ENCODE results near the gene GHRL. TPM values are rescaled to one million over a fixed set of nuclear protein-coding genes. Genes with fewer than 3 reads are reported as not detected.

Gene GHRL
- polyA plus RNA-seq, 4 donors, result 2.8 to 21.9 (median 14.5) TPM

- H3K4me1 ChIP-seq (ENCODE audit: control insufficient read depth in 3 of 3, insufficient read depth in 2 of 3, low read depth in 1 of 3, low read length in 2 of 3), result no peaks in the 10 kb centered on the region
- no peak for FAIRE-seq
- WGBS, 3 donors, result 86 to 96% (median 94%) methylated on average over 6 of the region's 6 CpGs
Observed at GRCh38 chr3:10260211-10260701, 32.5 kb downstream of the GHRL start.

GRCh38 chr3:10259798-10260197, 32.9 kb downstream of the GHRL start:
- no peaks in the 10 kb centered on the region for H3K27me3 ChIP-seq (ENCODE audit: control insufficient read depth in 3 of 3, insufficient read depth in 3 of 3, low read length in 3 of 3)
- no peak for DNase-seq
- no peaks in the 10 kb centered on the region for H3K9me3 ChIP-seq (ENCODE audit: control insufficient read depth in 2 of 2, insufficient read depth in 1 of 2, low read depth in 1 of 2, low read length in 1 of 2)
- peaks cover 0 to 2% (median 0%) of the 10 kb centered on the region in 3 donors for H3K4me1 ChIP-seq (ENCODE audit: control insufficient read depth in 3 of 3, insufficient read depth in 2 of 3, low read depth in 1 of 3, low read length in 2 of 3)
- FAIRE-seq, result no peak
- no peak overlapping the region for H3K27ac ChIP-seq (ENCODE audit: low read depth in 1 of 3, low read length in 2 of 3)
- no peak overlapping the region for H3K4me3 ChIP-seq (ENCODE audit: low read depth in 1 of 3, low read length in 3 of 3)
- peaks cover 10 to 70% (median 13%) of the 10 kb centered on the region in 3 donors for H3K36me3 ChIP-seq (ENCODE audit: control insufficient read depth in 3 of 3, insufficient read depth in 2 of 3, low read depth in 1 of 3, low read length in 3 of 3)
- WGBS, 3 donors, result 79 to 89% (median 83%) methylated on average over 4 of the region's 4 CpGs

More at GRCh38 chr3:10260211-10260701, 32.5 kb downstream of the GHRL start:
- peaks cover 10 to 66% (median 13%) of the 10 kb centered on the region in 3 donors for H3K36me3 ChIP-seq (ENCODE audit: control insufficient read depth in 3 of 3, insufficient read depth in 2 of 3, low read depth in 1 of 3, low read length in 3 of 3)
- no peaks in the 10 kb centered on the region for H3K9me3 ChIP-seq (ENCODE audit: control insufficient read depth in 2 of 2, insufficient read depth in 1 of 2, low read depth in 1 of 2, low read length in 1 of 2)
- H3K27me3 ChIP-seq (ENCODE audit: control insufficient read depth in 3 of 3, insufficient read depth in 3 of 3, low read length in 3 of 3), result no peaks in the 10 kb centered on the region
- H3K4me3 ChIP-seq (ENCODE audit: low read depth in 1 of 3, low read length in 3 of 3), result no peak overlapping the region
- no peak overlapping the region for H3K27ac ChIP-seq (ENCODE audit: low read depth in 1 of 3, low read length in 2 of 3)
- no peak for DNase-seq

DNA sequence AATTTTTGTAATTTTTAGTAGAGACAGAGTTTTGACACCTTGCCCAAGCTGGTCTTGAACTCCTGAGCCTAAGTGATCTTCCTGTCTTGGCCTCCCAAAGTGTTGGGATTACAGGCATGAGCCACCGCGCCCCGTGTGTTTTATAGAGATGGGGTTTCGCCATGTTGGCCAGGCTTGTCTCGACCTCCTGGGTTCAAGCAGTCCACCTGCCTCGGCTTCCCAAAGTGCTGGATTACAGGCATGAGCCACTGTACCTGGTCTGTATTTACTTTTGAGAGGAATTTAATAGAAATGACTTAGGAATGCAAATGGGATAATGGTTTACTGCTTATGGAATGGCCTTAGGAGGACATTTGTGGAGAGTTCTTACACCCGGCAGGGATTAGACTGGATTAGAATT, 33.7 kb downstream of the GHRL start:
- Histone ChIP-seq H3K9me3 (ENCODE audit: control insufficient read depth in 2 of 2, insufficient read depth in 1 of 2, low read depth in 1 of 2, low read length in 1 of 2) (no peaks in the 10 kb centered on the region), H3K4me3 (ENCODE audit: low read depth in 1 of 3, low read length in 3 of 3) (no peak overlapping the region), H3K36me3 (ENCODE audit: control insufficient read depth in 3 of 3, insufficient read depth in 2 of 3, low read depth in 1 of 3, low read length in 3 of 3) (peaks cover 10 to 70% (median 15%) of the 10 kb centered on the region in 3 donors), H3K4me1 (ENCODE audit: control insufficient read depth in 3 of 3, insufficient read depth in 2 of 3, low read depth in 1 of 3, low read length in 2 of 3) (peaks cover 0 to 2% (median 0%) of the 10 kb centered on the region in 3 donors), H3K27me3 (ENCODE audit: control insufficient read depth in 3 of 3, insufficient read depth in 3 of 3, low read length in 3 of 3) (no peaks in the 10 kb centered on the region), H3K27ac (ENCODE audit: low read depth in 1 of 3, low read length in 2 of 3) (no peak overlapping the region)
- no peak for DNase-seq
- 87 to 98% (median 97%) methylated on average over 7 of the region's 7 CpGs for WGBS, 3 donors
- FAIRE-seq, result no peak

DNA sequence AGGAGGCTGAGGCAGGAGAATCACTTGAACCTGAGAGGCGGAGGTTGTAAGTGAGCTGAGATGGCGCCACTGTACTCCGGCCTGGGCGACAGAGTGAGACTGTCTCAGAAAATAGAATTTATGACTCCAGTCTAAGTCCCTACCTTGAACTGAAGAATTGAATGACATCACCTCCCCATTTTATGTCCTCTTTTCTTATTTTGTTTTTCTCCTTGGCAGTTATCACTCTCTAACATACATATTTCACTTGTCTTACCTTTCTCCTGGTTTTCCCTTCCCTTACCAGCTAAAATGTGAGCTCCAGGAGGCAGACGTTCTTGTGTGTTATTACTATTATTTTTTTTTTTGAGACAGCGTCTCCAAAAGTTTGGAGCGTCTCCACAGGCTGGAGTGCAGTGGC, 36.9 kb downstream of the GHRL start:
- no peaks in the 10 kb centered on the region for H3K27me3 ChIP-seq (ENCODE audit: control insufficient read depth in 3 of 3, insufficient read depth in 3 of 3, low read length in 3 of 3)
- no peaks in the 10 kb centered on the region for H3K9me3 ChIP-seq (ENCODE audit: control insufficient read depth in 2 of 2, insufficient read depth in 1 of 2, low read depth in 1 of 2, low read length in 1 of 2)
- H3K4me3 ChIP-seq (ENCODE audit: low read depth in 1 of 3, low read length in 3 of 3), result no peak overlapping the region
- H3K27ac ChIP-seq (ENCODE audit: low read depth in 1 of 3, low read length in 2 of 3), result no peak overlapping the region
- H3K36me3 ChIP-seq (ENCODE audit: control insufficient read depth in 3 of 3, insufficient read depth in 2 of 3, low read depth in 1 of 3, low read length in 3 of 3), result peaks cover 6 to 72% (median 13%) of the 10 kb centered on the region in 3 donors
- DNase-seq (no peak), FAIRE-seq (no peak)
- H3K4me1 ChIP-seq (ENCODE audit: control insufficient read depth in 3 of 3, insufficient read depth in 2 of 3, low read depth in 1 of 3, low read length in 2 of 3), result peaks cover 0 to 3% (median 3%) of the 10 kb centered on the region in 3 donors
- 94 to 97% (median 96%) methylated on average over 7 of the region's 7 CpGs for WGBS, 3 donors

DNA sequence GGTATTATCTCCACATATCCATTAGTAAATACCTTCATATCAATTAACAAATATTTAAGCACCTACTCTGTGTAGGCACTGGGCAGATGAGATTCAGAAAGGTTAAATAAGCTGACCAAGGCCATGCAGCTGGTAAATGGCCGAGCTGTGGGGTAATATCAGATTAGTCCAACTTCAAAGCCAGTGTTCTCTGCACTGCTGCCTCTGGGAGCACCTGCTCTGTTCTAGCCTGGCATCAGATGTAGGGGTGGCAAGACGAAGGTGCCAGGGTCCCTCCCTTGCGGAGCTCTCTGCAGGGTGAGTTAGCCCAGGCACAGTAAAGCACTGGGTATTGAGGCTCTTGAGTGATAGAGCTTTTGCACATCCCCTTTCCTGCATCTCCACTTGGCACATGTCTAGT, 39.0 kb downstream of the GHRL start:
- DNase-seq (no peak), FAIRE-seq (no peak)
- no peaks in the 10 kb centered on the region for H3K9me3 ChIP-seq (ENCODE audit: control insufficient read depth in 2 of 2, insufficient read depth in 1 of 2, low read depth in 1 of 2, low read length in 1 of 2)
- H3K36me3 ChIP-seq (ENCODE audit: control insufficient read depth in 3 of 3, insufficient read depth in 2 of 3, low read depth in 1 of 3, low read length in 3 of 3), result peaks cover 7 to 55% (median 10%) of the 10 kb centered on the region in 3 donors
- WGBS, 3 donors, result 58 to 93% (median 88%) methylated on average over 3 of the region's 3 CpGs
- no peak overlapping the region for H3K4me3 ChIP-seq (ENCODE audit: low read depth in 1 of 3, low read length in 3 of 3)
- H3K27me3 ChIP-seq (ENCODE audit: control insufficient read depth in 3 of 3, insufficient read depth in 3 of 3, low read length in 3 of 3), result no peaks in the 10 kb centered on the region
- no peak overlapping the region for H3K27ac ChIP-seq (ENCODE audit: low read depth in 1 of 3, low read length in 2 of 3)
- peaks cover 0 to 9% (median 3%) of the 10 kb centered on the region in 3 donors for H3K4me1 ChIP-seq (ENCODE audit: control insufficient read depth in 3 of 3, insufficient read depth in 2 of 3, low read depth in 1 of 3, low read length in 2 of 3)

DNA sequence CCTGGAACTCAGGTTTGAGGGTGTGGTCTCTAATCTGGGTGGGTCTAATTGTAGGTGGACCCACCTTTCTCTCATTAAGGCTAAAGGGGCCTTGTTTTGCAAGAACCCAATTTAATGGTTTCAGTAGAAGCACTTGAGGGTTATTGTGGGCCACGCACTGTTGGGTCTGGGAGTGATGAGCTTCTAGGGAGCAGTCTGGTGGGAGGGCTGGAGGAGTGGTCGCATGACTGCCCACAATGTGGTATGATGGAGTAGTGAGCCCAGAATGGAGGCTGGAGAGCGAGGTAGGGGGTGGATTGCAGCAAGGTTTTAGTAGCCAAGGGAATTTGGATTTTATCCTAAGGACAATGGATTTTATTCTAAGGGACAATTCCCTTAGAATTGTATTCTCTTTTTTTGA, 41.7 kb downstream of the GHRL start:
- no peak overlapping the region for H3K27ac ChIP-seq (ENCODE audit: low read depth in 1 of 3, low read length in 2 of 3)
- no peak overlapping the region for H3K4me3 ChIP-seq (ENCODE audit: low read depth in 1 of 3, low read length in 3 of 3)
- WGBS, 3 donors, result 89 to 92% (median 90%) methylated on average over 3 of the region's 3 CpGs

DNA sequence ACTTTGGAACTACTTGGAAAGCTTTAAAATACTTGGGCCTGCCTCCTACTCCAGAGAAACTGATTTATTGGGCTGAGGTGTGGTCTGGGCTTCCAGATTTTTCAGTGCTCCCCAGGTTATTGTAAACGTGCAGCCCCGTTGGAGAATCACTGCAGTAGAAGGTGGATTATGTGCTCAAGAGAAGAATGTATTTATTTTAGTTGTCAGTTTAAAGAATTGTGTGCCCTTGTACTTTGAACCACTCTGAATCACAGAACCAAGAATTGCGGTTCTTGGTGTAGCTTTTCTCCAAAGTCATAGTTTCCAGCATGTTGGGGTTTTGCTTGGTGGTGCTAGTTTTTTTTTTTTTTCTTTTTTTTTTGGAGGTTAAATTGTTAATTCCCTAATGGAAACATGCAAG, 42.9 kb downstream of the GHRL start:
- WGBS, 3 donors, result 2 to 13% (median 5%) methylated on average over 3 of the region's 3 CpGs
- peaks cover 0 to 11% (median 6%) of the 10 kb centered on the region in 3 donors for H3K4me1 ChIP-seq (ENCODE audit: control insufficient read depth in 3 of 3, insufficient read depth in 2 of 3, low read depth in 1 of 3, low read length in 2 of 3)
- H3K4me3 ChIP-seq (ENCODE audit: low read depth in 1 of 3, low read length in 3 of 3), result peak overlapping the region in 2 of 3 donors; percentile 75 to 79
- FAIRE-seq, result no peak
- peak; percentile 23 to 45 for DNase-seq
- peaks cover 3 to 31% (median 7%) of the 10 kb centered on the region in 3 donors for H3K36me3 ChIP-seq (ENCODE audit: control insufficient read depth in 3 of 3, insufficient read depth in 2 of 3, low read depth in 1 of 3, low read length in 3 of 3)
- peak overlapping the region in 1 of 3 donors; percentile 80 for H3K27ac ChIP-seq (ENCODE audit: low read depth in 1 of 3, low read length in 2 of 3)
- H3K27me3 ChIP-seq (ENCODE audit: control insufficient read depth in 3 of 3, insufficient read depth in 3 of 3, low read length in 3 of 3), result no peaks in the 10 kb centered on the region
- H3K9me3 ChIP-seq (ENCODE audit: control insufficient read depth in 2 of 2, insufficient read depth in 1 of 2, low read depth in 1 of 2, low read length in 1 of 2), result peaks cover 0 to 14% of the 10 kb centered on the region in 2 donors

More for the DNA sequence above, 41.7 kb downstream of the GHRL start:
- DNase-seq (no peak), FAIRE-seq (no peak)
- Histone ChIP-seq H3K9me3 (ENCODE audit: control insufficient read depth in 2 of 2, insufficient read depth in 1 of 2, low read depth in 1 of 2, low read length in 1 of 2) (peaks cover 0 to 6% of the 10 kb centered on the region in 2 donors), H3K27me3 (ENCODE audit: control insufficient read depth in 3 of 3, insufficient read depth in 3 of 3, low read length in 3 of 3) (no peaks in the 10 kb centered on the region), H3K4me1 (ENCODE audit: control insufficient read depth in 3 of 3, insufficient read depth in 2 of 3, low read depth in 1 of 3, low read length in 2 of 3) (peaks cover 0 to 13% (median 6%) of the 10 kb centered on the region in 3 donors), H3K36me3 (ENCODE audit: control insufficient read depth in 3 of 3, insufficient read depth in 2 of 3, low read depth in 1 of 3, low read length in 3 of 3) (peaks cover 3 to 41% (median 7%) of the 10 kb centered on the region in 3 donors)

- H3K27ac ChIP-seq (ENCODE audit: low read depth in 1 of 3, low read length in 2 of 3), result peak overlapping the region; percentile 57 to 80 (median 74)
- H3K27me3 ChIP-seq (ENCODE audit: control insufficient read depth in 3 of 3, insufficient read depth in 3 of 3, low read length in 3 of 3), result no peaks in the 10 kb centered on the region
- H3K4me1 ChIP-seq (ENCODE audit: control insufficient read depth in 3 of 3, insufficient read depth in 2 of 3, low read depth in 1 of 3, low read length in 2 of 3), result peaks cover 0 to 11% (median 6%) of the 10 kb centered on the region in 3 donors
- DNase-seq (peak; percentile 47 to 52), FAIRE-seq (no peak)
- WGBS, 3 donors, result 0 to 1% (median 1%) methylated on average over 21 to 32 of the region's 32 CpGs
- peaks cover 0 to 14% of the 10 kb centered on the region in 2 donors for H3K9me3 ChIP-seq (ENCODE audit: control insufficient read depth in 2 of 2, insufficient read depth in 1 of 2, low read depth in 1 of 2, low read length in 1 of 2)
- H3K36me3 ChIP-seq (ENCODE audit: control insufficient read depth in 3 of 3, insufficient read depth in 2 of 3, low read depth in 1 of 3, low read length in 3 of 3), result peaks cover 3 to 27% (median 4%) of the 10 kb centered on the region in 3 donors
- H3K4me3 ChIP-seq (ENCODE audit: low read depth in 1 of 3, low read length in 3 of 3), result peak overlapping the region; percentile 69 to 79 (median 75)
Observed at GRCh38 chr3:10248984-10249748, 43.6 kb downstream of the GHRL start.

Measured in small intestine (tissue), 7 donors.